Measurements from ENCODE around the gene MET.

- TF ChIP-seq, protein P1, sequence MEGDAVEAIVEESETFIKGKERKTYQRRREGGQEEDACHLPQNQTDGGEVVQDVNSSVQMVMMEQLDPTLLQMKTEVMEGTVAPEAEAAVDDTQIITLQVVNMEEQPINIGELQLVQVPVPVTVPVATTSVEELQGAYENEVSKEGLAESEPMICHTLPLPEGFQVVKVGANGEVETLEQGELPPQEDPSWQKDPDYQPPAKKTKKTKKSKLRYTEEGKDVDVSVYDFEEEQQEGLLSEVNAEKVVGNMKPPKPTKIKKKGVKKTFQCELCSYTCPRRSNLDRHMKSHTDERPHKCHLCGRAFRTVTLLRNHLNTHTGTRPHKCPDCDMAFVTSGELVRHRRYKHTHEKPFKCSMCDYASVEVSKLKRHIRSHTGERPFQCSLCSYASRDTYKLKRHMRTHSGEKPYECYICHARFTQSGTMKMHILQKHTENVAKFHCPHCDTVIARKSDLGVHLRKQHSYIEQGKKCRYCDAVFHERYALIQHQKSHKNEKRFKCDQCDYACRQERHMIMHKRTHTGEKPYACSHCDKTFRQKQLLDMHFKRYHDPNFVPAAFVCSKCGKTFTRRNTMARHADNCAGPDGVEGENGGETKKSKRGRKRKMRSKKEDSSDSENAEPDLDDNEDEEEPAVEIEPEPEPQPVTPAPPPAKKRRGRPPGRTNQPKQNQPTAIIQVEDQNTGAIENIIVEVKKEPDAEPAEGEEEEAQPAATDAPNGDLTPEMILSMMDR (IDR thresholded peaks at IDR 0.05), result peak in 3 of 6 experiments; percentile 13 to 40 (median 29)
- TF ChIP-seq POLR2A (IDR thresholded peaks at IDR 0.05), result no peak
Measured at GRCh38 chr7:116633131-116633988, 38.6 kb upstream of the MET start.
